Subcutaneous adipose tissue (tissue), 4 donors: Measurements from ENCODE around the gene PFDN2. TPM values are rescaled to one million over a fixed set of nuclear protein-coding genes. Genes with fewer than 3 reads are reported as not detected.

Experiments used
- CTCF ChIP-seq: fragments of 450-650 bp; IDR thresholded peaks from one replicate; pipeline ENCODE4 v1.5.1; 2016; ENCODE audit warnings: low read depth, mild to moderate bottlenecking, control low read depth, antibody characterized with exemption, moderate library complexity
- total RNA-seq, 4 donors: library from RNA; depleted of rRNA; stranded (reverse); fragments of >200 nt; gene quantifications; one replicate each; pipeline ENCODE4 v1.1.0, GENCODE V29; 2016

PFDN2 gene
- total RNA-seq, 4 donors from 2014 or later = 35.0 to 57.1 (median 42.5) TPM

GRCh38 chr1:161122967-161123366 lies 5.1 kb upstream of the PFDN2 start:
- TF ChIP-seq CTCF = no peak

- TF ChIP-seq CTCF = no peak
Observed at GRCh38 chr1:161121834-161122233, 4.0 kb upstream of the PFDN2 start.

- no peak for TF ChIP-seq CTCF
Observed at GRCh38 chr1:161121042-161121650, 3.3 kb upstream of the PFDN2 start.

- no peak for TF ChIP-seq CTCF
Observed at GRCh38 chr1:161119092-161119903, 1.5 kb upstream of the PFDN2 start.

GRCh38 chr1:161115132-161115711 lies 2.6 kb downstream of the PFDN2 start:
- TF ChIP-seq CTCF = no peak

GRCh38 chr1:161114556-161114955 lies 3.3 kb downstream of the PFDN2 start:
- TF ChIP-seq CTCF = no peak

GRCh38 chr1:161113915-161114314 lies 3.9 kb downstream of the PFDN2 start:
- TF ChIP-seq CTCF = no peak
